ENCODE data around the gene POLG2. TPM values are rescaled to one million over a fixed set of nuclear protein-coding genes. Genes with fewer than 3 reads are reported as not detected.

The POLG2 gene
- total and polyA plus RNA-seq, 9 of the 15 experiments (the other 6 are each of a cell fraction or from before 2014, with no cell fraction given): 13.4 to 44.8 (median 37.0) TPM

- TF ChIP-seq TFAM (CRISPR knock-in tag; conservative IDR thresholded peaks at IDR 0.05) (no peak), STAG1 (CRISPR knock-in tag; IDR thresholded peaks at IDR 0.05; ENCODE audit: borderline replicate concordance) (peak; percentile 51; the same call in 1 of the 2 replicates), L3MBTL2 (IDR thresholded peaks at IDR 0.05) (no peak), SUPT5H (IDR thresholded peaks at IDR 0.05) (peak; percentile 99), HMGN3 (IDR thresholded peaks at IDR 0.05; ENCODE audit: borderline replicate concordance, extremely low read depth, insufficient read length, low read depth, low read length) (peak; percentile 85), KDM2B (CRISPR knock-in tag; IDR thresholded peaks at IDR 0.05) (peak; percentile 83), CTBP1 (IDR thresholded peaks at IDR 0.05; ENCODE audit: borderline replicate concordance) (peak; percentile 61), RBM14 (IDR thresholded peaks at IDR 0.05; ENCODE audit: borderline replicate concordance, insufficient read depth, low read depth, low read length) (peak; percentile 76; the same call in 1 of the 2 replicates), POLR2A (conservative IDR thresholded peaks at IDR 0.05) (peak; percentile 100), ZBTB49 (CRISPR knock-in tag; IDR thresholded peaks at IDR 0.05; ENCODE audit: borderline replicate concordance) (no peak), RNF2 (IDR thresholded peaks at IDR 0.05) (no peak), ZMIZ1 (IDR thresholded peaks at IDR 0.05; ENCODE audit: low read depth in 2 of 2, low read length in 2 of 2) (peak in 1 of 2 experiments; percentile 90; a peak in 2 of 4 replicates), NR2C2 (CRISPR knock-in tag; IDR thresholded peaks at IDR 0.05) (no peak), NR2C2 (tag; IDR thresholded peaks at IDR 0.05) (peak; percentile 97), TCF3 (CRISPR knock-in tag; IDR thresholded peaks at IDR 0.05) (peak; percentile 3; the same call in 1 of the 2 replicates), PTBP1 (IDR thresholded peaks at IDR 0.05; ENCODE audit: low read depth, low read length) (0 out of 2 replicates have a peak, but pooled peaks have one; percentile 52), JUN (IDR thresholded peaks at IDR 0.05; ENCODE audit: borderline replicate concordance, low read depth, low read length) (peak; percentile 80; the same call in 1 of the 2 replicates), JUN (CRISPR knock-in tag; IDR thresholded peaks at IDR 0.05; ENCODE audit: borderline replicate concordance) (no peak), MAZ (CRISPR knock-in tag; conservative IDR thresholded peaks at IDR 0.05 in 1 of 2, IDR thresholded peaks at IDR 0.05 in 1 of 2) (peak; percentile 37 to 94; a peak in 3 of 4 replicates), EP300 (IDR thresholded peaks at IDR 0.05; ENCODE audit: low read length) (no peak), BCLAF1 (IDR thresholded peaks at IDR 0.05; ENCODE audit: borderline replicate concordance in 1 of 2, control insufficient read depth in 1 of 2, low read depth in 2 of 2, low read length in 1 of 2) (peak in 1 of 2 experiments; percentile 85; a peak in 1 of 4 replicates)
Observed at GRCh38 chr17:64506201-64506575, 9.3 kb upstream of the POLG2 start, which contains the start of gene DDX5 (continued).
